ENCODE results near the gene TMEM229B.

TMEM229B gene

GRCh38 chr14:67520482-67520881 is 32.0 kb upstream of the TMEM229B start:
- no peak for DNase-seq
- Histone ChIP-seq H3K36me3 (ENCODE audit: insufficient read depth, low read length) (no peaks in the 10 kb centered on the region), H4K20me1 (ENCODE audit: insufficient read depth, low read length) (no peaks in the 10 kb centered on the region), H3K4me1 (ENCODE audit: insufficient read depth, low read length) (peaks cover 5% of the 10 kb centered on the region), H3K9ac (ENCODE audit: low read depth, low read length) (no peak overlapping the region), H3K4me2 (ENCODE audit: insufficient read depth, low read length) (no peak overlapping the region), H3K27ac (ENCODE audit: low read length) (no peak overlapping the region), H3K4me3 (ENCODE audit: low read depth in 1 of 2, low read length in 2 of 2) (no peak overlapping the region), H3K27me3 (ENCODE audit: insufficient read depth, low read length, poor library complexity) (peaks cover 62% of the 10 kb centered on the region), H3K79me2 (ENCODE audit: insufficient read depth, low read length) (no peaks in the 10 kb centered on the region), H2AFZ (ENCODE audit: low read depth, low read length) (no peak overlapping the region), H3K9me3 (ENCODE audit: insufficient read depth, low read length, severe bottlenecking) (no peaks in the 10 kb centered on the region)
- TF ChIP-seq, protein P1, sequence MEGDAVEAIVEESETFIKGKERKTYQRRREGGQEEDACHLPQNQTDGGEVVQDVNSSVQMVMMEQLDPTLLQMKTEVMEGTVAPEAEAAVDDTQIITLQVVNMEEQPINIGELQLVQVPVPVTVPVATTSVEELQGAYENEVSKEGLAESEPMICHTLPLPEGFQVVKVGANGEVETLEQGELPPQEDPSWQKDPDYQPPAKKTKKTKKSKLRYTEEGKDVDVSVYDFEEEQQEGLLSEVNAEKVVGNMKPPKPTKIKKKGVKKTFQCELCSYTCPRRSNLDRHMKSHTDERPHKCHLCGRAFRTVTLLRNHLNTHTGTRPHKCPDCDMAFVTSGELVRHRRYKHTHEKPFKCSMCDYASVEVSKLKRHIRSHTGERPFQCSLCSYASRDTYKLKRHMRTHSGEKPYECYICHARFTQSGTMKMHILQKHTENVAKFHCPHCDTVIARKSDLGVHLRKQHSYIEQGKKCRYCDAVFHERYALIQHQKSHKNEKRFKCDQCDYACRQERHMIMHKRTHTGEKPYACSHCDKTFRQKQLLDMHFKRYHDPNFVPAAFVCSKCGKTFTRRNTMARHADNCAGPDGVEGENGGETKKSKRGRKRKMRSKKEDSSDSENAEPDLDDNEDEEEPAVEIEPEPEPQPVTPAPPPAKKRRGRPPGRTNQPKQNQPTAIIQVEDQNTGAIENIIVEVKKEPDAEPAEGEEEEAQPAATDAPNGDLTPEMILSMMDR (IDR thresholded peaks at IDR 0.05; ENCODE audit: borderline replicate concordance, extremely low read depth, low read length, poor library complexity, severe bottlenecking) = no peak
- no peak for TF ChIP-seq EZH2 (IDR thresholded peaks at IDR 0.05; ENCODE audit: borderline replicate concordance, low read depth, low read length, severe bottlenecking)
- no peak for ATAC-seq (ENCODE audit: insufficient read depth, low read depth)

- no peak overlapping the region for H3K27ac ChIP-seq (ENCODE audit: low read length)
- no peak overlapping the region for H2AFZ ChIP-seq (ENCODE audit: low read depth, low read length)
- DNase-seq (no peak), ATAC-seq (ENCODE audit: insufficient read depth, low read depth) (no peak)
- peaks cover 13% of the 10 kb centered on the region for H3K4me1 ChIP-seq (ENCODE audit: insufficient read depth, low read length)
- H4K20me1 ChIP-seq (ENCODE audit: insufficient read depth, low read length) = peaks cover under 1% of the 10 kb centered on the region; the same call in 1 of the 2 replicates
- H3K4me2 ChIP-seq (ENCODE audit: insufficient read depth, low read length) = no peak overlapping the region
- H3K9ac ChIP-seq (ENCODE audit: low read depth, low read length) = no peak overlapping the region
- peaks cover 69% of the 10 kb centered on the region for H3K27me3 ChIP-seq (ENCODE audit: insufficient read depth, low read length, poor library complexity)
- no peak for TF ChIP-seq EZH2 (IDR thresholded peaks at IDR 0.05; ENCODE audit: borderline replicate concordance, low read depth, low read length, severe bottlenecking)
- TF ChIP-seq, protein P1 (IDR thresholded peaks at IDR 0.05; ENCODE audit: borderline replicate concordance, extremely low read depth, low read length, poor library complexity, severe bottlenecking) = no peak
- no peak overlapping the region for H3K4me3 ChIP-seq (ENCODE audit: low read depth in 1 of 2, low read length in 2 of 2)
- H3K36me3 ChIP-seq (ENCODE audit: insufficient read depth, low read length) = no peaks in the 10 kb centered on the region
- H3K79me2 ChIP-seq (ENCODE audit: insufficient read depth, low read length) = no peaks in the 10 kb centered on the region
- H3K9me3 ChIP-seq (ENCODE audit: insufficient read depth, low read length, severe bottlenecking) = no peaks in the 10 kb centered on the region
Measured at GRCh38 chr14:67519406-67519805, 30.9 kb upstream of the TMEM229B start.

DNA sequence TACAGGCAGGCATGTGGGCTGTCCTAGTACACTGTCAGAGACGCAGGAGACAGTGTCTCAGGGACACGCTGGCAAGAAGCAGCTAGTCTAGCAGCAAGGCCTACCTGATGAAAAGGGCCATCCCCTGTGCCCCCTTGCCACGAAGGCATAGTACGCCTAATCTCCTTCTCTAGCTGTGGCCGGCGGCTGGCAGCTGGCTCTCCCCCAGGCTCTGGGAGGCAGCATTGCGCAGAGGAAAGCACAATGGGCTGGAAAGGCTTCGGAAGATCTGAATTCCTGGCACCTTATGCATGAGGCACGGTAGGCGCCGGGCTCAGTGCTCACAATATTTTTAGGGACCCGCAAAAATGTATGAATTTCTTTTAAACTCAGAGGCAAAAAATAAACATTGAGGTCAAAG is 28.6 kb upstream of the TMEM229B start:
- H3K27ac ChIP-seq (ENCODE audit: low read length) = no peak overlapping the region
- no peak for TF ChIP-seq EZH2 (IDR thresholded peaks at IDR 0.05; ENCODE audit: borderline replicate concordance, low read depth, low read length, severe bottlenecking)
- TF ChIP-seq, protein P1 (IDR thresholded peaks at IDR 0.05; ENCODE audit: borderline replicate concordance, extremely low read depth, low read length, poor library complexity, severe bottlenecking) = peak; percentile 17
- H3K4me1 ChIP-seq (ENCODE audit: insufficient read depth, low read length) = peaks cover 16% of the 10 kb centered on the region
- H3K9ac ChIP-seq (ENCODE audit: low read depth, low read length) = no peak overlapping the region
- DNase-seq = no peak
- H3K4me3 ChIP-seq (ENCODE audit: low read depth in 1 of 2, low read length in 2 of 2) = no peak overlapping the region
- H3K79me2 ChIP-seq (ENCODE audit: insufficient read depth, low read length) = no peaks in the 10 kb centered on the region
- peaks cover 6% of the 10 kb centered on the region for H4K20me1 ChIP-seq (ENCODE audit: insufficient read depth, low read length)
- H2AFZ ChIP-seq (ENCODE audit: low read depth, low read length) = no peak overlapping the region
- no peaks in the 10 kb centered on the region for H3K36me3 ChIP-seq (ENCODE audit: insufficient read depth, low read length)
- peaks cover 73% of the 10 kb centered on the region for H3K27me3 ChIP-seq (ENCODE audit: insufficient read depth, low read length, poor library complexity)
- no peaks in the 10 kb centered on the region for H3K9me3 ChIP-seq (ENCODE audit: insufficient read depth, low read length, severe bottlenecking)
- no peak overlapping the region for H3K4me2 ChIP-seq (ENCODE audit: insufficient read depth, low read length)
- ATAC-seq (ENCODE audit: insufficient read depth, low read depth) = no peak

DNA sequence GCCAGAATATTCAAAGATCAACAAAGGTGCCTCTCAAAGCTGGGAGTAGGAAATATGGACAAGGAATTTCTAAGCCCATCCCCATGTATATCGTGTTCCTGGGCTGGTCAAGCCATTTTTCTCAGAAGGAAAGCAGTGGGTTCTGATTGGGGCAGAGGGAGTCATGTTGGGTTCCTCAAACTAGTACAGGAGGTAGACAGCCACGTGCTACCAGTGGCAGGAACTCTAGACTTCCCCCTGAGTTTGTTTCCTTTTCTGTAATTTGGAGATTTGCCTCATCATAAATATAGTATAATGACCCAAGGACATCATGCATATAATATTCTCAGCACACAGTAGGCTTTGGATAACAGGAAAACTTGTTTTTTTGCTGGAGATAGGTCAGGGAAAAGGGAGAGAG is 28.2 kb upstream of the TMEM229B start:
- H3K9ac ChIP-seq (ENCODE audit: low read depth, low read length) = no peak overlapping the region
- no peaks in the 10 kb centered on the region for H3K9me3 ChIP-seq (ENCODE audit: insufficient read depth, low read length, severe bottlenecking)
- H3K79me2 ChIP-seq (ENCODE audit: insufficient read depth, low read length) = no peaks in the 10 kb centered on the region
- peaks cover 76% of the 10 kb centered on the region for H3K27me3 ChIP-seq (ENCODE audit: insufficient read depth, low read length, poor library complexity)
- ATAC-seq (ENCODE audit: insufficient read depth, low read depth) (no peak), DNase-seq (no peak)
- H3K27ac ChIP-seq (ENCODE audit: low read length) = no peak overlapping the region
- H3K4me3 ChIP-seq (ENCODE audit: low read depth in 1 of 2, low read length in 2 of 2) = no peak overlapping the region
- H2AFZ ChIP-seq (ENCODE audit: low read depth, low read length) = no peak overlapping the region
- H4K20me1 ChIP-seq (ENCODE audit: insufficient read depth, low read length) = peaks cover 6% of the 10 kb centered on the region
- no peaks in the 10 kb centered on the region for H3K36me3 ChIP-seq (ENCODE audit: insufficient read depth, low read length)
- no peak overlapping the region for H3K4me2 ChIP-seq (ENCODE audit: insufficient read depth, low read length)
- H3K4me1 ChIP-seq (ENCODE audit: insufficient read depth, low read length) = peaks cover 16% of the 10 kb centered on the region
- TF ChIP-seq, protein P1 (IDR thresholded peaks at IDR 0.05; ENCODE audit: borderline replicate concordance, extremely low read depth, low read length, poor library complexity, severe bottlenecking) = no peak
- TF ChIP-seq EZH2 (IDR thresholded peaks at IDR 0.05; ENCODE audit: borderline replicate concordance, low read depth, low read length, severe bottlenecking) = no peak

Data from DND-41 (cell line).